GM12892 (cell line): Measurements from ENCODE around the gene MYL6.
"Not testable (repeated sequence)": the region's sequence is repeated elsewhere in the genome, so short reads cannot be mapped to it uniquely, and the experiment has no call there.

Experiments used
- POLR2A ChIP-seq: IDR thresholded peaks from 2 replicates; pipeline ENCODE4 v1.6.1; 2011; ENCODE audit warnings: low read depth, low read length, control low read depth
- POLR2AphosphoS5 ChIP-seq: IDR thresholded peaks from 2 replicates; pipeline ENCODE4 v1.6.1; 2011; ENCODE audit warnings: low read depth, low read length, control low read depth
- TAF1 ChIP-seq: IDR thresholded peaks from 2 replicates; pipeline ENCODE4 v1.6.1; 2011; ENCODE audit warnings: low read depth, mild to moderate bottlenecking, control low read depth, low read length, borderline replicate concordance

- TF ChIP-seq TAF1, POLR2AphosphoS5, POLR2A: not testable (repeated sequence)
Measured at GRCh38 chr12:56196818-56197550, 38.8 kb downstream of the MYL6 start.
